ENCODE measurements around the gene MYO7B. TPM values are rescaled to one million over a fixed set of nuclear protein-coding genes. Genes with fewer than 3 reads are reported as not detected.

Gene MYO7B
- total RNA-seq, 1 experiment from 2014 or later = 1.2 TPM

DNA sequence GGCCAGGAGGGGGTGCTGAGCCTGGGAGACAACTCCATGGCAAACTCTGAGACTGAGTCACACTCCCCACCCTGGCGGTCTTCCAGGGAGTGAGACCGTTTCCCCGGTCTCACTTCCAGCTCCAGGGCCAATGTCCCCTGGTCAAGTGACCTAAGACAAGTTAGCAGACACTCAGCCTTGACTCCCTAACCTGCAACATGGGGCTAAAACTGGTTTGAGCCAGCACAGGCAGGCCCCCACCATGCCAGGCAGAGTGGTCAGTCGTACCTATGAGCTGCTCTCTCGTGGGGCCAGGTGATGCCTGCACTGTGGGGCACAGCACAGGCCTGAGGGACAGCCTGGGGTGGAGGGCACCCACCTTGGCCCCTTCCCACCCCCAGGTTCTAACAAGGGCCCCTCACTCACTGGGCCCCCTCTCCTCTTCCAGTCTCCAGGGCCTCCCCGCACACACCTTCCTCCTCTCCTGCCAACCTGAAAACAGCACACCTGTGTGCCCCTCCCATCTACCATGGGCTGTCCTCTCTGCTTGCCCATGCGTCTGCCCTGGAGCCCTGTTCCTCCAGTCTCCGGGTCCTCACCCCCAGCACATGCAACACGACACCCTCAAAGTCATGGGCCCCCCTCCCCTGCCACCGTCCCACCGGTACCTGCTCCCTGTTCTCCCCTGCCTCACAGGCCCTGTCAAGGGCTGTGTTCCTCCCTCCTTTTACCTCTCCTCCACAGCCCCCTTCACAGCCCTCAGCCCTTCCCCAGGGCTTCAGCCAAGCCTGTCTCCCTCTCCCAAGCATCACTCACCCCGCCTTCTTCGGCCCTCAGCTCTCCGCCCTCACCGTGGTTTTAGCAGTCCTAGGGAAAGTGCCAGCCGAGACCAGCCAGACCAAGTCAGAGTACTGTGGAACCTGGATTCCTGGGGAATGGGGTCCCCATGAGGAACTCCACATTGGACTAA lies 112.0 kb downstream of the MYO7B start:
- no peak for DNase-seq (ENCODE audit: low read depth in 1 of 2, low spot score in 2 of 2)

DNA sequence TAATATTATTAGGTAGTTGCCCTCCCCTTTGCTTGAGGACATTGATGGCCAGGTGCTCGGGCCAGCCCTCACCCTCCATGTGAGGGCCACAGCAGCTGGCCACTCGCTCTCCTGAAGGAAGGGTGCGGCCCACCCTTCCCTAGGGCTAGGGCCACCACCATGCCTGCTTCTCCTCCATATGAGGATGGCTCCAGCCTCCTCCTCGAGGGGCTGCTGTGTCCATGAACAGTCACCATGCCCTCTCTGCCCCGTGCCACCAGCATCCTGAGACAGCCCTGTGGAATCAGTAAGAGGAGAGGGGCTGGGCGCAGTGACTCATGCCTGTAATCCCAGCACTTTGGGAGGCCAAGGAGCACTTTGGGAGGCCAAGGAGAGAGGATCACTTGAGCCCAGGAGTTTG lies 112.8 kb downstream of the MYO7B start:
- Histone ChIP-seq H3K4me1 (replicated peaks) (peaks cover 28% of the 10 kb centered on the region), H3K36me3 (no peaks in the 10 kb centered on the region), H3K27ac (no peak overlapping the region), H3K9me3 (replicated peaks) (no peaks in the 10 kb centered on the region), H3K27me3 (replicated peaks) (no peaks in the 10 kb centered on the region), H3K4me3 (no peak overlapping the region)
- no peak for DNase-seq (ENCODE audit: low read depth in 1 of 2, low spot score in 2 of 2)

More for the DNA sequence above, 112.0 kb downstream of the MYO7B start:
- H3K9me3 ChIP-seq (replicated peaks) = no peaks in the 10 kb centered on the region
- H3K36me3 ChIP-seq = no peaks in the 10 kb centered on the region
- no peak overlapping the region for H3K27ac ChIP-seq
- no peak overlapping the region for H3K4me3 ChIP-seq
- H3K27me3 ChIP-seq (replicated peaks) = no peaks in the 10 kb centered on the region
- H3K4me1 ChIP-seq (replicated peaks) = peaks cover 28% of the 10 kb centered on the region

DNA sequence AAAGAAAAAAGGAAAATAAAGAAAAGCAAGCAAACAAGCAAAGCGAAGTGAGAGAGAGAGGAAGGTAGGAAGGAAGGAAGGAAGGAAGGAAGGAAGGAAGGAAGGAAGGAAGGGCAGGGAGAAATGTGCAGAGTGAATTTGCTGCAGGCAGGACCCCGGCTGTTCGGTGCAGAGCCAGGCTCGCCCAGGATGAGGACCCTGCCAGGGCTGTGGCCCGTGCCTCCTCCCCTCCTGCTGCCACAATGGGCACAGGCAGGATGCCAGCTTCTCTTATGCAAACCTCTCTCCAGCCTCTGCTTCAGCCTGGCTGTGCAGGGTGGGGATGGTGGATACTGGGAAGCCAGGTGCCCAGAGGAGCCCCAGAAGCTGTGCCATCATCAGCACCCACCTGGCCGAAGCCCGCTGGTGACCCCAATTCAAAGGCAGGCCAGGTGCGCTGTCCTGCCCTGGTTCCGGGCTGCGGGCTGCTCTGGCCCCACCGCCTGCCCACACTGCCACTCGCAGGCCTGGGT lies 113.7 kb downstream of the MYO7B start:
- H3K4me1 ChIP-seq (replicated peaks) = peaks cover 28% of the 10 kb centered on the region
- H3K36me3 ChIP-seq = no peaks in the 10 kb centered on the region
- no peaks in the 10 kb centered on the region for H3K9me3 ChIP-seq (replicated peaks)
- H3K27ac ChIP-seq = no peak overlapping the region
- H3K4me3 ChIP-seq = no peak overlapping the region
- DNase-seq (ENCODE audit: low read depth in 1 of 2, low spot score in 2 of 2) = no peak
- no peaks in the 10 kb centered on the region for H3K27me3 ChIP-seq (replicated peaks)

DNA sequence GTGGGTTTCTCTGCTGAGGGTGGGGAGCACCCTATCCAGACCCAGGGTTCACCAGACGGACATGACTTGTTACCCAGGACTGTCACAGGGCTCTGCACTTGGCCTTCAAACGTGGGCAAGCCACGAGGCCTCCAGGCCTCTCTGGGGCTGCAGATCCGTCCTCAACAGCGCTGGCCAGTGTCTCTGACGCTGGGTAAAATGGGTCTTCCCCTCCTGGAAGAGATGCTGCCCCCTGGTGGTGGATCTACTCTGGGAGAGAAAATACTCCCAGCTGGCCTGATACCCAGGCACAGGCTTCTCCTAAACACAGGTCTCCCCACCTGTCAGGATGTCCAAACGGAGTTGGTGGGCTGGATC lies 114.2 kb downstream of the MYO7B start:
- H3K9me3 ChIP-seq (replicated peaks) = no peaks in the 10 kb centered on the region
- no peak overlapping the region for H3K27ac ChIP-seq
- H3K36me3 ChIP-seq = no peaks in the 10 kb centered on the region
- H3K27me3 ChIP-seq (replicated peaks) = no peaks in the 10 kb centered on the region
- peaks cover 28% of the 10 kb centered on the region for H3K4me1 ChIP-seq (replicated peaks)
- DNase-seq (ENCODE audit: low read depth in 1 of 2, low spot score in 2 of 2) = peak; percentile 76 to 88
- no peak overlapping the region for H3K4me3 ChIP-seq

DNA sequence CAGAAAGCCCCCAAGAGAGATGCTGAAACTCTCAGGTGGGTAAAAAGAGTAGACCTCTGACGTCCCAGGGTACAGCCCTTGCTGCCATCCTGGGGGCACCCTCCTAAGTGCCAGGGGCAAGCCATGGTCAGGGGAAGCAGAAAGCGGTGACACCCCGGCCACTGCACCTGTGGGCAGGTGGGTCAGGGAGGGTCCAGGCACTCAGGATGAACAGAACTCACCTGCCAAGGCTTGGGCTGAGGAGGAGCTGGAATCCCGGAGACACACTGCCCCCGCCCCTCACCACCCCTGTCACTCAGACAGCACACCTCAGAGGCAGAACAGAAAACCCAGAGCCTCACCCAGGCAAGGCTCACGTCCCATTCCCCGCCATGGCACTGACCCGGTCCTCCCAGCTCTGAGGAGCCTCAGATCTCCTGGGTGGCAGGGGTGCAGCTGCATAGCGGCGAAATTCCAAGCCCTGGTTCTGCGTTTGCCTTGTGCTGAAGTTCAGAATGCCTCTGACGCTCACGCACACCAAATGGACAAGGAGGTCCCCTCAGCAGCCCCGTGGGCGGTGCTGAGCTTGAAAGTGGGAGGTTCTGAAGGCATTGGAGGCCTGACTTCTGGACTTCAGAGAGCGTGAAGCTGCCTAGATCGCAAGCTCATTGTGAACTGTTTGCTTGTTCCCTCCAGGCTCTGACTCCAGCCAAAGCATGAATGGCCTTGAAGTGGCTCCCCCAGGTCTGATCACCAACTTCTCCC lies 114.7 kb downstream of the MYO7B start:
- H3K27ac ChIP-seq = no peak overlapping the region
- H3K4me1 ChIP-seq (replicated peaks) = peaks cover 28% of the 10 kb centered on the region
- no peaks in the 10 kb centered on the region for H3K27me3 ChIP-seq (replicated peaks)
- no peak for DNase-seq (ENCODE audit: low read depth in 1 of 2, low spot score in 2 of 2)
- no peak overlapping the region for H3K4me3 ChIP-seq
- no peaks in the 10 kb centered on the region for H3K36me3 ChIP-seq
- no peaks in the 10 kb centered on the region for H3K9me3 ChIP-seq (replicated peaks)

DNA sequence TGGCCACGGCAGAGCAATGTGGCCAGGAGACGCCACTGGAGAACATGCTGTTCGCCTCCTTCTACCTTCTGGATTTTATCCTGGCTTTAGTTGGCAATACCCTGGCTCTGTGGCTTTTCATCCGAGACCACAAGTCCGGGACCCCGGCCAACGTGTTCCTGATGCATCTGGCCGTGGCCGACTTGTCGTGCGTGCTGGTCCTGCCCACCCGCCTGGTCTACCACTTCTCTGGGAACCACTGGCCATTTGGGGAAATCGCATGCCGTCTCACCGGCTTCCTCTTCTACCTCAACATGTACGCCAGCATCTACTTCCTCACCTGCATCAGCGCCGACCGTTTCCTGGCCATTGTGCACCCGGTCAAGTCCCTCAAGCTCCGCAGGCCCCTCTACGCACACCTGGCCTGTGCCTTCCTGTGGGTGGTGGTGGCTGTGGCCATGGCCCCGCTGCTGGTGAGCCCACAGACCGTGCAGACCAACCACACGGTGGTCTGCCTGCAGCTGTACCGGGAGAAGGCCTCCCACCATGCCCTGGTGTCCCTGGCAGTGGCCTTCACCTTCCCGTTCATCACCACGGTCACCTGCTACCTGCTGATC lies 115.4 kb downstream of the MYO7B start:
- DNase-seq (ENCODE audit: low read depth in 1 of 2, low spot score in 2 of 2) = no peak
- Histone ChIP-seq H3K4me3 (no peak overlapping the region), H3K27ac (no peak overlapping the region), H3K9me3 (replicated peaks) (no peaks in the 10 kb centered on the region), H3K36me3 (no peaks in the 10 kb centered on the region), H3K27me3 (replicated peaks) (no peaks in the 10 kb centered on the region), H3K4me1 (replicated peaks) (peaks cover 28% of the 10 kb centered on the region)

DNA sequence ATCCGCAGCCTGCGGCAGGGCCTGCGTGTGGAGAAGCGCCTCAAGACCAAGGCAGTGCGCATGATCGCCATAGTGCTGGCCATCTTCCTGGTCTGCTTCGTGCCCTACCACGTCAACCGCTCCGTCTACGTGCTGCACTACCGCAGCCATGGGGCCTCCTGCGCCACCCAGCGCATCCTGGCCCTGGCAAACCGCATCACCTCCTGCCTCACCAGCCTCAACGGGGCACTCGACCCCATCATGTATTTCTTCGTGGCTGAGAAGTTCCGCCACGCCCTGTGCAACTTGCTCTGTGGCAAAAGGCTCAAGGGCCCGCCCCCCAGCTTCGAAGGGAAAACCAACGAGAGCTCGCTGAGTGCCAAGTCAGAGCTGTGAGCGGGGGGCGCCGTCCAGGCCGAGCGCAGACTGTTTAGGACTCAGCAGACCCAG lies 115.9 kb downstream of the MYO7B start:
- Histone ChIP-seq H3K27me3 (replicated peaks) (no peaks in the 10 kb centered on the region), H3K9me3 (replicated peaks) (no peaks in the 10 kb centered on the region), H3K27ac (no peak overlapping the region), H3K4me1 (replicated peaks) (peaks cover 26% of the 10 kb centered on the region), H3K4me3 (no peak overlapping the region), H3K36me3 (no peaks in the 10 kb centered on the region)
- no peak for DNase-seq (ENCODE audit: low read depth in 1 of 2, low spot score in 2 of 2)

DNA sequence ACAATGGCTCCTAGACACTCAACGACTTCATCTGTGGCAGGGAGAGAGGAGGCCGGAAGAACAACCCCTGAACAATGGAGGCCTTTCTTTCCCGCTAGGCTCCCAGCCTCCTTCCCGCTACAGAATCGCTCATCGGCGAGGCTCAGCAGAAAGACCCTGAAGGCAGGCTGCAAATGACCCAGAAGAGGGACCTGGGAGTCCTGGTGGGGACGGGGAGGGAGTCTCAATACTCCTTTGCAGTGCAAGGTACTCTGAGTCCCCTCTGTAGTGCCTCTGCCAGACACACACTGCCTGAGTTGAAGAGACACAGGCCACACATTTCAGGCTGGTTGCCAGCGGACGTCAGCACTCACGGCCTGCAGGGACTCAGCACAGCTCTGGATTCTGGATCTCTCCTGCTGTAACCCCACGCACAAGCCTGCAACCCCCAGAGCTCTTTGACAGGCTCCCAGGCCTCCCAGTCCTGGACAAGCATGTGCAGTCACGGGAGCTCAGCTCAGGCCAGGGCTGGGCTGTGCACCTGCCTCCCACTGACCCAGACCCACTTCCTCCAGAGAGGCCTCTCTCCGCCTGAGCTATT lies 116.6 kb downstream of the MYO7B start:
- H3K36me3 ChIP-seq = peaks cover 3% of the 10 kb centered on the region; the same call in 1 of the 2 replicates
- no peak overlapping the region for H3K4me3 ChIP-seq
- peaks cover 19% of the 10 kb centered on the region for H3K4me1 ChIP-seq (replicated peaks)
- H3K9me3 ChIP-seq (replicated peaks) = no peaks in the 10 kb centered on the region
- DNase-seq (ENCODE audit: low read depth in 1 of 2, low spot score in 2 of 2) = no peak
- no peaks in the 10 kb centered on the region for H3K27me3 ChIP-seq (replicated peaks)
- no peak overlapping the region for H3K27ac ChIP-seq

DNA sequence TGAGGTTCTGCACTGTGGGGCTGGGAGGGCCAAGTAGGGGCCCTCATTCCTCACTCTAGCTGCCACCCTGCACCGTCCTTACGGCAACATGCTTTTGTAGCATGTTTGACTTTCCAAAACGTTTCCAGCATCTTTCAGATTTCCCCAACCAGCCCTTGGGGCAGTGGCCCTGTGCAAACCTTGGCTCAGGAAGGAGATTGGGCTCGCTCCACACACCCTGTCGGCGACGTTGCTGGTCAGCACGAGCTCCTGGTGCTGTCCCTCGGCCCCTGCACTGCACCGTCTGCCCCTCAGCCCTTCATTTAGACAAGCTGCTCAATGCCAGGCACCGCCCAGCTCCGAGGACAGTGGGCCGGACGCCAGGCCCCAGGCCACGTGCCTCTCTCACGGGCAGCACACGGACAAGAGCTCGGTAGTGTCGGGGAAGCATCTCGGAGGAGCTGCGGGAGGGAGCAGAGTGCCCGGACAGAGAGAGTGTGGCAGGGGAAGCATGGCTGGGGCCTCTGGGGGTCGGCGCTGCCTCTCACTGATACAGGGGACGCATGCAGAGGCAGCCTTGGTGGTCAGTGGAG lies 117.4 kb downstream of the MYO7B start:
- H3K27ac ChIP-seq = no peak overlapping the region
- peaks cover 12% of the 10 kb centered on the region for H3K4me1 ChIP-seq (replicated peaks)
- no peaks in the 10 kb centered on the region for H3K27me3 ChIP-seq (replicated peaks)
- H3K36me3 ChIP-seq = peaks cover 5% of the 10 kb centered on the region; the same call in 1 of the 2 replicates
- DNase-seq (ENCODE audit: low read depth in 1 of 2, low spot score in 2 of 2) = no peak
- H3K9me3 ChIP-seq (replicated peaks) = no peaks in the 10 kb centered on the region
- no peak overlapping the region for H3K4me3 ChIP-seq

DNA sequence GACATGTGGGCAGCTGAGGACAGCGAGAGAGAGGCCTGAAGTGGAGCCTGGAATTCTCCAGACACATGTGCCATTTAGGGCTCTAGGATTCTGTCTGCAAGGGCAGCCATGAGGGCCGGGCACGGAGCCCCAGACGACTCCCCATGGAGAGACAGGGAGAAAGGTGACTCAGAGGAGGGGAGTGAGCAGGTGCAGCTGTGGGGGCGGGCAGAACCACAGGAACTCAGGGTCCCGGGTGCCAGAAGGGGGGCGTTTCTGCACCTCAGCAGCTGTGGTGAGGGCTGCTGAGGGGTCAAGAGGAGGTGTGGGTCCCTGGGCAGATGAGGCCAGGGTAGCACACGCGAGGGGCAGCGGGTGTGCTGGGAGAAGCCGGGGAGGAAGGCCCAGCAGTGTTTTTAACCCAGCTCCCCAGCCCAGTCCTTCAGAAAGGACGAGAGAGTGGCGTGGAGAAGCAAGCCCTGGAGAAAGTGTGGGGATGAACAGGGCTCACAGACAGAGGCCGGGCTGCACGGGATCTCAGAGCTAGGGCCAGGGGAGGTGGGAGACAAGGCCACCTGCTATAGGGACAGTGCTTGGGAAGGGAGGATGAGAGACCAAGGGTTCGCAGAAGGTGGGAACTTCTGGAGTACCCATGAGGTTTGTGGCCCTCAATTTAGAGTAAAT lies 118.1 kb downstream of the MYO7B start:
- H3K27me3 ChIP-seq (replicated peaks) = no peaks in the 10 kb centered on the region
- H3K9me3 ChIP-seq (replicated peaks) = no peaks in the 10 kb centered on the region
- H3K36me3 ChIP-seq = peaks cover 5% of the 10 kb centered on the region; the same call in 1 of the 2 replicates
- no peak for DNase-seq (ENCODE audit: low read depth in 1 of 2, low spot score in 2 of 2)
- no peak overlapping the region for H3K27ac ChIP-seq
- no peak overlapping the region for H3K4me3 ChIP-seq
- H3K4me1 ChIP-seq (replicated peaks) = peaks cover 5% of the 10 kb centered on the region; the same call in 1 of the 2 replicates

DNA sequence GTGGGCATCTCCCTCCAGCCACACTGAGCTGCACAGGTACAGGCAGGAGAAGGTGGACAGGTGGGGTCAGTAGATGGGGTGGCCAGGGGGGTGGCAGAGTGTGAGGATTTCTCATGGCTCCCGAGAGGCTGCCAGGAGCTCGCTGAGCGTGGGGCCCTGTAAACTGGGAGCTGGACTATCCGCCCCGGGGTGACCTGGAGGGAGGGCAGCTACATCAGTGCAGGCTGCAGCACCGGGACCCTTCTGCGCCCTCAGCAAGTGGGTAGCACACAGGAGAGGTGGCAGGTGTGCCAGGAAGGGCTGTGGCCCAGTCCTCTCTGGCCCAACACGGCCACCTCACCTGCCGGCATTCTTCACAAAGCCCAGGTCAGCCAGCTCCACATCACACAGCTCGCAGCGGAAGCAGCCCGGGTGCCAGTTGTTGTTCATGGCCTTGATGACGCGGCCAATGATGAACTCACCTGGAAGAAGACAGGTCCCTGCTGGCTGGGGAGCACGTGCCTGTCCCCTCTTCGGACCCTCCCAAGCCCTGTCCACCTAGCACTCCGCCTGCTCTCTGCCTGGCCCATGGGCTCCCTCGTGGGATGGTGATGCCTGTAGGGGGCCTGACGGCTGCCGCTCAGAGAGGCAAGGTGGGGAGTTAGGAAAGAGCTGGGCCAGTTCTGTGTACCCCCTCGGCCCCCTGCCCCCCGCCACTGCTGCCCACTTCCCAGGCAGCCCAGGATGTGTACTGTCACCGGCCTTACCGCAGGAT lies 118.8 kb downstream of the MYO7B start:
- no peak for DNase-seq (ENCODE audit: low read depth in 1 of 2, low spot score in 2 of 2)
- H3K9me3 ChIP-seq (replicated peaks) = no peaks in the 10 kb centered on the region
- H3K27ac ChIP-seq = no peak overlapping the region
- H3K4me3 ChIP-seq = no peak overlapping the region
- H3K36me3 ChIP-seq = peaks cover 5% of the 10 kb centered on the region; the same call in 1 of the 2 replicates
- H3K4me1 ChIP-seq (replicated peaks) = peaks cover 5% of the 10 kb centered on the region; the same call in 1 of the 2 replicates
- H3K27me3 ChIP-seq (replicated peaks) = no peaks in the 10 kb centered on the region

DNA sequence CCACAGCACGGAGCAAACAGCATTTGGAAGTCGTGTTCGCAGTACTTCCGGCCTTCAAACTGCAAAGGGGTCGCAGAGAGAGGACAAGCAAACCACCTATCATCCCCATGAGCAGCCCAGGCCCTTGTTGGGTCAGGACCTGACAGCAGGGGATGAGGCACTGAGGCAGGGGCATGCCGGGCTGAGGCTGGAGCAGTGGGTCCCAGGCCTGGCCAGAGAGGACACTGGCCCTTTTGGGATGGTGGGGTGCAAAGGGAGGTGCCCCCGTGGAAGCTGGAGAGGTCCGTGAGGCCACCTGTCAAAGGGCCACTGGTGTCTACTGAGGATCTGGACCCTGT lies 119.3 kb downstream of the MYO7B start:
- DNase-seq (ENCODE audit: low read depth in 1 of 2, low spot score in 2 of 2) = no peak
- Histone ChIP-seq H3K27ac (no peak overlapping the region), H3K36me3 (peaks cover 5% of the 10 kb centered on the region; the same call in 1 of the 2 replicates), H3K27me3 (replicated peaks) (no peaks in the 10 kb centered on the region), H3K4me1 (replicated peaks) (no peaks in the 10 kb centered on the region), H3K4me3 (no peak overlapping the region), H3K9me3 (replicated peaks) (no peaks in the 10 kb centered on the region)
